HG03108 (cell line): ENCODE measurements around the gene MORN1.
A peak's percentile ranks its signal among the peaks of the same experiment; 100 is the strongest.

ENCODE experiments used
- ATAC-seq: cut with Tn5 transposase; IDR thresholded peaks from one replicate; pipeline ENCODE4 v1.9.1; 2021; ENCODE audit warnings: moderate library complexity; ENCODE audit not compliant: unreplicated experiment

MORN1 gene

GRCh38 chr1:2405588-2406295 is 14.4 kb upstream of the MORN1 start:
- no peak for ATAC-seq

- ATAC-seq: no peak
Measured at GRCh38 chr1:2404890-2405511, 13.6 kb upstream of the MORN1 start.

- ATAC-seq: no peak
Measured at GRCh38 chr1:2404142-2404889, 13.0 kb upstream of the MORN1 start.

GRCh38 chr1:2403273-2403672 is 11.9 kb upstream of the MORN1 start:
- ATAC-seq: no peak

- no peak for ATAC-seq
Measured at GRCh38 chr1:2402420-2402819, 11.1 kb upstream of the MORN1 start.

GRCh38 chr1:2400950-2401649 is 9.7 kb upstream of the MORN1 start:
- no peak for ATAC-seq

- ATAC-seq: no peak
Measured at GRCh38 chr1:2400576-2400909, 9.2 kb upstream of the MORN1 start.

GRCh38 chr1:2399890-2400575 is 8.7 kb upstream of the MORN1 start:
- no peak for ATAC-seq

- ATAC-seq: no peak
Measured at GRCh38 chr1:2398871-2399270, 7.5 kb upstream of the MORN1 start.

- ATAC-seq: no peak
Measured at GRCh38 chr1:2397007-2397679, 5.8 kb upstream of the MORN1 start.

- ATAC-seq: no peak
Measured at GRCh38 chr1:2396476-2396875, 5.1 kb upstream of the MORN1 start.

- no peak for ATAC-seq
Measured at GRCh38 chr1:2396059-2396458, 4.7 kb upstream of the MORN1 start.

- ATAC-seq: no peak
Measured at GRCh38 chr1:2395245-2395644, 3.9 kb upstream of the MORN1 start.

GRCh38 chr1:2394761-2395160 is 3.4 kb upstream of the MORN1 start:
- no peak for ATAC-seq

- no peak for ATAC-seq
Measured at GRCh38 chr1:2394220-2394619, 2.9 kb upstream of the MORN1 start.

GRCh38 chr1:2393471-2393877 is 2.1 kb upstream of the MORN1 start:
- no peak for ATAC-seq

GRCh38 chr1:2392686-2393085 is 1.3 kb upstream of the MORN1 start:
- no peak for ATAC-seq

- peak; percentile 10 for ATAC-seq
Measured at GRCh38 chr1:2391931-2392509, 666 bp upstream of the MORN1 start.

GRCh38 chr1:2389644-2390043 is 1.7 kb downstream of the MORN1 start:
- no peak for ATAC-seq
